HL-60 (cell line): ENCODE measurements around the gene CPNE4.

Source experiments
- DNase-seq, 2 experiments: peaks; one replicate each; pipeline ENCODE4 v3.0.0-alpha.2; 2010 to 2020; ENCODE audit warnings: low read depth in 1 of 2, low spot score in 1 of 2
- H3K27ac ChIP-seq: fragments of 250-450 bp; sonication (Bioruptor Pico); replicated peaks from 2 replicates; pipeline ENCODE4 v1.5.1; 2020; ENCODE audit warnings: mild to moderate bottlenecking, moderate library complexity
- H3K27me3 ChIP-seq: fragments of 250-450 bp; sonication (Bioruptor Pico); 2 replicates; pipeline ENCODE4 v1.5.1; 2021; ENCODE audit warnings: mild to moderate bottlenecking, moderate library complexity; ENCODE audit not compliant: insufficient read depth, poor library complexity, severe bottlenecking
- H3K4me3 ChIP-seq: replicated peaks from 2 replicates; pipeline ENCODE4 v1.5.1; 2011; ENCODE audit warnings: mild to moderate bottlenecking, control low read depth, low read length; ENCODE audit not compliant: insufficient read depth
- CTCF ChIP-seq: IDR thresholded peaks from one replicate; pipeline ENCODE4 v1.5.1; 2011; ENCODE audit warnings: low read length, control low read depth, inconsistent platforms; ENCODE audit not compliant: insufficient read depth
- GABPA ChIP-seq: IDR thresholded peaks from 2 replicates; pipeline ENCODE4 v1.6.1; 2012; ENCODE audit warnings: low read depth
- POLR2AphosphoS5 ChIP-seq: IDR thresholded peaks from 2 replicates; pipeline ENCODE4 v1.6.1; 2012; ENCODE audit warnings: low read depth
- REST ChIP-seq: IDR thresholded peaks from 2 replicates; pipeline ENCODE4 v1.6.1; 2012; ENCODE audit warnings: low read depth; ENCODE audit not compliant: insufficient replicate concordance
- SPI1 ChIP-seq: IDR thresholded peaks from 2 replicates; pipeline ENCODE4 v1.6.1; 2012; ENCODE audit warnings: low read depth, mild to moderate bottlenecking, borderline replicate concordance

Gene CPNE4

GRCh38 chr3:131795390-131796090, 239.3 kb downstream of the CPNE4 start:
- no peak overlapping the region for H3K4me3 ChIP-seq
- H3K27ac ChIP-seq, result no peak overlapping the region
- TF ChIP-seq SPI1 (peak; percentile 72), REST (no peak), POLR2AphosphoS5 (0 out of 2 replicates have a peak, but pooled peaks have one; percentile 19), CTCF (no peak)
- H3K27me3 ChIP-seq, result no peaks in the 10 kb centered on the region
- peak in 1 of 2 experiments; percentile 76 for DNase-seq

- Histone ChIP-seq H3K27ac (no peak overlapping the region), H3K4me3 (no peak overlapping the region), H3K27me3 (no peaks in the 10 kb centered on the region)
- peak; percentile 20 to 41 for DNase-seq
- peak; percentile 79 for TF ChIP-seq CTCF
- no peak for TF ChIP-seq POLR2AphosphoS5
These were observed 239.9 kb downstream of the CPNE4 start for GRCh38 chr3:131794766-131795388.

GRCh38 chr3:131793870-131794269, 240.9 kb downstream of the CPNE4 start:
- DNase-seq, result no peak
- Histone ChIP-seq H3K27me3 (no peaks in the 10 kb centered on the region), H3K4me3 (no peak overlapping the region), H3K27ac (no peak overlapping the region)
- TF ChIP-seq CTCF (no peak), GABPA (no peak), POLR2AphosphoS5 (no peak), REST (no peak), SPI1 (no peak)
